Activated CD8-positive, alpha-beta memory T cell treated with anti-CD3 and anti-CD28 coated beads, Interleukin-2, amount 50 U/mL, for 4 hours (primary cell): ENCODE results near the gene TCF4.

Experiments used
- DNase-seq: peaks from one replicate; pipeline ENCODE4 v3.0.0-alpha.2; 2020

The TCF4 gene

GRCh38 chr18:55214969-55215368 lies 373.0 kb downstream of the TCF4 start:
- DNase-seq, result no peak

- no peak for DNase-seq
Measured at GRCh38 chr18:55214534-55214933, 373.5 kb downstream of the TCF4 start.

- DNase-seq, result no peak
Measured at GRCh38 chr18:55213586-55213985, 374.4 kb downstream of the TCF4 start.

- DNase-seq, result no peak
Measured at GRCh38 chr18:55206927-55207326, 381.1 kb downstream of the TCF4 start.

GRCh38 chr18:55202232-55202917 lies 385.6 kb downstream of the TCF4 start:
- DNase-seq, result no peak

- no peak for DNase-seq
Measured at GRCh38 chr18:55199291-55199963, 388.6 kb downstream of the TCF4 start.

- DNase-seq, result no peak
Measured at GRCh38 chr18:55195863-55196262, 392.1 kb downstream of the TCF4 start.

GRCh38 chr18:55189972-55190371 lies 398.0 kb downstream of the TCF4 start:
- no peak for DNase-seq

- DNase-seq, result no peak
Measured at GRCh38 chr18:55186588-55186987, 401.4 kb downstream of the TCF4 start.

GRCh38 chr18:55185391-55185790 lies 402.6 kb downstream of the TCF4 start:
- DNase-seq, result no peak

GRCh38 chr18:55179835-55180234 lies 408.2 kb downstream of the TCF4 start:
- no peak for DNase-seq

GRCh38 chr18:55179425-55179824 lies 408.6 kb downstream of the TCF4 start:
- no peak for DNase-seq

GRCh38 chr18:55173291-55173690 lies 414.7 kb downstream of the TCF4 start:
- no peak for DNase-seq
